Mammary epithelial cell (primary cell): ENCODE results near the gene VAPB.

Source experiments
- EZH2 ChIP-seq: IDR thresholded peaks from 2 replicates; pipeline ENCODE4 v1.6.1; 2012; ENCODE audit warnings: low read length, inconsistent platforms, borderline replicate concordance
- TF ChIP-seq, protein P1 (sequence below), 2 donors: IDR thresholded peaks in 1 of 2; conservative IDR thresholded peaks in 1 of 2; 2 replicates each; pipeline ENCODE4 v1.5.1; 2011 to 2012; ENCODE audit warnings: inconsistent platforms in 2 of 2, low read length in 2 of 2, mild to moderate bottlenecking in 2 of 2, control low read depth in 1 of 2, low read depth in 1 of 2; ENCODE audit not compliant: insufficient read depth in 1 of 2; ENCODE audit errors: extremely low read depth in 1 of 2

DNA sequence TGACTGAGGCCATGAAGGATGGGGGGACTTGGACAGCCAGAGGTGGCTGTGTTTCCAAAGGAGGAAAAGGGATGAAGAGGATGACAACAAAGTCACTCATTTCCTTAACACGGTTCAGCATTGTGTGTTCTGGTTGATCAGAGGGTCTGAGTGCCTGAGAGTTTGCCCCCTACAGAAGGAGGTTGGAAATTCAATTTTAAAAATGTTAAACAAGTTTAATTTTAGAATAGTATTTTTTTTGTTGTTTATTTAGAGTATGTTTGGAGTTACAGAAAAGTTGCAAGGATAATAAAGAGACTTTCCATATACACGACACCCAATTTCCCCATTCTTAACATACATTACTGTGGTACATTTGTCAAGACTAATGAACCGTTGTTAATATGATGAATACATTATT is 10.3 kb upstream of the VAPB start:
- TF ChIP-seq EZH2, result no peak
- TF ChIP-seq, protein P1, sequence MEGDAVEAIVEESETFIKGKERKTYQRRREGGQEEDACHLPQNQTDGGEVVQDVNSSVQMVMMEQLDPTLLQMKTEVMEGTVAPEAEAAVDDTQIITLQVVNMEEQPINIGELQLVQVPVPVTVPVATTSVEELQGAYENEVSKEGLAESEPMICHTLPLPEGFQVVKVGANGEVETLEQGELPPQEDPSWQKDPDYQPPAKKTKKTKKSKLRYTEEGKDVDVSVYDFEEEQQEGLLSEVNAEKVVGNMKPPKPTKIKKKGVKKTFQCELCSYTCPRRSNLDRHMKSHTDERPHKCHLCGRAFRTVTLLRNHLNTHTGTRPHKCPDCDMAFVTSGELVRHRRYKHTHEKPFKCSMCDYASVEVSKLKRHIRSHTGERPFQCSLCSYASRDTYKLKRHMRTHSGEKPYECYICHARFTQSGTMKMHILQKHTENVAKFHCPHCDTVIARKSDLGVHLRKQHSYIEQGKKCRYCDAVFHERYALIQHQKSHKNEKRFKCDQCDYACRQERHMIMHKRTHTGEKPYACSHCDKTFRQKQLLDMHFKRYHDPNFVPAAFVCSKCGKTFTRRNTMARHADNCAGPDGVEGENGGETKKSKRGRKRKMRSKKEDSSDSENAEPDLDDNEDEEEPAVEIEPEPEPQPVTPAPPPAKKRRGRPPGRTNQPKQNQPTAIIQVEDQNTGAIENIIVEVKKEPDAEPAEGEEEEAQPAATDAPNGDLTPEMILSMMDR (conservative IDR thresholded peaks at IDR 0.05 in 1 of 2, IDR thresholded peaks at IDR 0.05 in 1 of 2; ENCODE audit: extremely low read depth in 1 of 2, insufficient read depth in 1 of 2, low read depth in 1 of 2, low read length in 2 of 2), result no peak
